B cell (primary cell): ENCODE measurements around the gene TMEM92. TPM values are rescaled to one million over a fixed set of nuclear protein-coding genes. Genes with fewer than 3 reads are reported as not detected.

Experiments used
- ATAC-seq: fragments of 200-7000 bp; cut with Tn5 transposase; one replicate; pipeline ENCODE4 v1.10.0; 2021; ENCODE audit warnings: low read depth, mild to moderate bottlenecking, moderate number of reproducible peaks, moderate library complexity
- CTCF ChIA-PET: fragments of 350-600 bp; sonication (Branson Sonifier 250); formaldehyde crosslinking; loops from one replicate; lab custom pipeline; 2021; ENCODE audit warnings: antibody characterized with exemption, inconsistent platforms; lab: Charles Lee
- POLR2A ChIA-PET: fragments of 350-600 bp; sonication (Branson Sonifier 250); formaldehyde crosslinking; loops from one replicate; lab custom pipeline; 2021; ENCODE audit warnings: antibody characterized with exemption; lab: Charles Lee
- DNase-seq: peaks from one replicate; pipeline ENCODE4 v3.0.0; 2013
- H2AFZ ChIP-seq: 2 replicates; pipeline ENCODE4 v1.6.1; 2012; ENCODE audit warnings: mild to moderate bottlenecking, low read depth, low read length; ENCODE audit not compliant: insufficient read depth, poor library complexity, severe bottlenecking
- H3K27ac ChIP-seq, 2 donors: 1 replicate in 1 of 2; 2 replicates in 1 of 2; pipeline ENCODE4 v1.5.1; 2012 to 2013; ENCODE audit warnings: low read length in 2 of 2, mild to moderate bottlenecking in 2 of 2, moderate library complexity in 1 of 2
- H3K27me3 ChIP-seq, 4 experiments: fragments of 200-600 bp in 1 of 4; sonication (generic) in 1 of 4; replicated peaks in 1 of 4; 1 replicate in 2 of 4; 2 replicates in 2 of 4; pipeline versions ENCODE4 v1.6.1 to v1.7.0; 2013 to 2016; ENCODE audit warnings: low read length in 3 of 4, mild to moderate bottlenecking in 2 of 4, mixed read lengths in 1 of 4, moderate library complexity in 1 of 4; ENCODE audit not compliant: insufficient read depth in 4 of 4, control insufficient read depth in 3 of 4; ENCODE audit errors: control extremely low read depth in 1 of 4
- H3K36me3 ChIP-seq, 2 experiments: replicated peaks in 1 of 2; 1 replicate in 1 of 2; 2 replicates in 1 of 2; pipeline versions ENCODE4 v1.6.1 to v1.7.1; 2013; ENCODE audit warnings: low read length in 1 of 2; ENCODE audit not compliant: insufficient read depth in 2 of 2, control insufficient read depth in 1 of 2; ENCODE audit errors: control extremely low read depth in 1 of 2, extremely low read depth in 1 of 2
- H3K4me1 ChIP-seq, 2 donors: fragments of 200-600 bp in 1 of 2; sonication (generic) in 1 of 2; 1 replicate in 1 of 2; 2 replicates in 1 of 2; pipeline versions ENCODE4 v1.5.1 to v1.6.1; 2013 to 2017; ENCODE audit warnings: low read length in 2 of 2; ENCODE audit not compliant: control insufficient read depth in 2 of 2, insufficient read depth in 2 of 2
- H3K4me2 ChIP-seq: replicated peaks from 2 replicates; pipeline ENCODE3; 2012; ENCODE audit warnings: mild to moderate bottlenecking, low read depth, low read length; ENCODE audit not compliant: poor library complexity, severe bottlenecking
- H3K4me3 ChIP-seq, 5 experiments: fragments of 200-600 bp in 1 of 5; sonication (generic) in 1 of 5; 1 replicate in 3 of 5; 2 replicates in 2 of 5; pipeline versions ENCODE4 v1.5.1 to v1.7.0; 2011 to 2016; ENCODE audit warnings: low read length in 4 of 5, mild to moderate bottlenecking in 4 of 5, low read depth in 2 of 5, control low read depth in 1 of 5, moderate library complexity in 1 of 5; ENCODE audit not compliant: insufficient read depth in 1 of 5; ENCODE audit errors: control extremely low read depth in 1 of 5, extremely low read depth in 1 of 5
- H3K79me2 ChIP-seq: fragments of 200-600 bp; sonication (generic); one replicate; pipeline ENCODE4 v1.6.0; 2016; ENCODE audit warnings: low read length; ENCODE audit not compliant: control insufficient read depth, insufficient read depth
- H3K9ac ChIP-seq: fragments of 200-600 bp; sonication (generic); 2 replicates; pipeline ENCODE4 v1.6.1; 2017; ENCODE audit warnings: mild to moderate bottlenecking, low read length, moderate library complexity
- H3K9me3 ChIP-seq, 3 donors: one replicate each; pipeline versions ENCODE4 v1.6.1 to v1.7.1; 2013; ENCODE audit warnings: low read length in 2 of 3; ENCODE audit not compliant: control insufficient read depth in 2 of 3, insufficient read depth in 1 of 3; ENCODE audit errors: control extremely low read depth in 1 of 3
- H4K20me1 ChIP-seq: 2 replicates; pipeline ENCODE4 v1.6.0; 2012; ENCODE audit warnings: mild to moderate bottlenecking, low read length; ENCODE audit not compliant: insufficient read depth, control insufficient read depth, poor library complexity, severe bottlenecking
- H3K27ac Mint-ChIP-seq: one replicate; pipeline ENCODE4 v1.8.0; 2021; ENCODE audit warnings: mixed read lengths
- H3K27me3 Mint-ChIP-seq: one replicate; pipeline ENCODE4 v1.8.0; 2021; ENCODE audit warnings: mixed read lengths
- H3K4me1 Mint-ChIP-seq: one replicate; pipeline ENCODE4 v1.8.0; 2021; ENCODE audit warnings: mixed read lengths
- H3K4me3 Mint-ChIP-seq: one replicate; pipeline ENCODE4 v1.8.0; 2021; ENCODE audit warnings: mixed read lengths
- H3K9me3 Mint-ChIP-seq: one replicate; pipeline ENCODE4 v1.8.0; 2022; ENCODE audit warnings: mixed read lengths; ENCODE audit not compliant: insufficient read depth
- EZH2 ChIP-seq: IDR thresholded peaks from 2 replicates; pipeline ENCODE4 v1.6.1; 2012; ENCODE audit warnings: borderline replicate concordance, low read depth, mild to moderate bottlenecking, moderate library complexity, low read length; ENCODE audit not compliant: insufficient read depth, poor library complexity, severe bottlenecking
- WGBS: methylation state at CpG from one replicate; pipeline ENCODE4 v1.1.5; 2013; ENCODE audit warnings: missing lambda C conversion rate; ENCODE audit not compliant: insufficient coverage; 5-methylcytosine and 5-hydroxymethylcytosine counted together
- intact Hi-C: fragments of 100-400 bp; cut with micrococcal nuclease; formaldehyde crosslinking; loops from one replicate; pipeline ENCODE4 v1.10.0; 2022
- polyA plus RNA-seq: library from polyadenylated mRNA; depleted of rRNA; stranded (reverse); fragments of >200 nt; gene quantifications from 2 replicates; pipeline ENCODE4 v1.2.3, GENCODE V29; 2012
- total RNA-seq, 2 donors: library from RNA; stranded (reverse); fragments of 120-200 nt in 1 of 2; gene quantifications; 1 replicate in 1 of 2; 2 replicates in 1 of 2; pipeline versions ENCODE4 v1.2.3 to v1.2.4, GENCODE V29; 2013 to 2022
- TF ChIP-seq, protein P1 (sequence below): fragments of 200-600 bp; IDR thresholded peaks from one replicate; pipeline ENCODE4 v1.8.0; 2022; ENCODE audit warnings: antibody characterized with exemption, mild to moderate bottlenecking

The TMEM92 gene
- total and polyA plus RNA-seq, 2 donors (not counting 1 experiment from before 2014, with no cell fraction given) = not detected

DNA sequence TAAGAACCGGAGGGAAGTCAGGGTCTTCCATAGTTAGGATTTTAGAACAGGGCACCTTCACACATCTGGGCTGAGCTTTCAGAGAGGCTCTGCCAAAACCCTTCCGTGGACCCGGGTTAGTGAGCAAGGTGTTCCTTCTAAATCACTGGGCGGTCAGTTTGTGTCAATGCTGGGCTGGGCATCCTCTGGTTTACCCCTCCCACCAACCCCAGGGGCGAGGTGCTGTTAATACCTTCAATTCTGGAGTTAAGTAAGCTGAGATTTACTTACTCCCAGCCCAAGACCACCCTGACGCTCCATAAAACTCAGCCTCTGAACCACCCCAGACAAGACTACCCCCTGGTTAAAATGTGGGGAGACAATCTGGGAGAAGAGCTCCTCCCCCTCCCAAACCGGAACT, 1.0 kb downstream of the TMEM92 start:
- ATAC-seq (no peak), DNase-seq (no peak)
- Histone ChIP-seq H3K27me3 (peaks cover 0 to 62% (median 14%) of the 10 kb centered on the region in 4 experiments), H3K9me3 (peaks cover 0 to 9% (median 0%) of the 10 kb centered on the region in 3 donors), H3K9ac (no peak overlapping the region), H3K4me2 (no peak overlapping the region), H3K4me1 (peaks cover 7 to 8% of the 10 kb centered on the region in 2 donors), H3K79me2 (no peaks in the 10 kb centered on the region), H3K27ac (no peak overlapping the region), H3K36me3 (no peaks in the 10 kb centered on the region), H3K4me3 (no peak overlapping the region), H2AFZ (no peak overlapping the region), H4K20me1 (no peaks in the 10 kb centered on the region)
- ChIA-PET POLR2A (no interaction called here), CTCF (interaction anchor here (0.8 to 7.6 kb wide), 6 partner anchors 19 to 181 kb away, joined by 3 to 100 read pairs (median 8); partner anchors contain the start of gene COL1A1)
- H3K27ac Mint-ChIP-seq = no peak overlapping the region
- H3K9me3 Mint-ChIP-seq = no peaks in the 10 kb centered on the region
- TF ChIP-seq, protein P1, sequence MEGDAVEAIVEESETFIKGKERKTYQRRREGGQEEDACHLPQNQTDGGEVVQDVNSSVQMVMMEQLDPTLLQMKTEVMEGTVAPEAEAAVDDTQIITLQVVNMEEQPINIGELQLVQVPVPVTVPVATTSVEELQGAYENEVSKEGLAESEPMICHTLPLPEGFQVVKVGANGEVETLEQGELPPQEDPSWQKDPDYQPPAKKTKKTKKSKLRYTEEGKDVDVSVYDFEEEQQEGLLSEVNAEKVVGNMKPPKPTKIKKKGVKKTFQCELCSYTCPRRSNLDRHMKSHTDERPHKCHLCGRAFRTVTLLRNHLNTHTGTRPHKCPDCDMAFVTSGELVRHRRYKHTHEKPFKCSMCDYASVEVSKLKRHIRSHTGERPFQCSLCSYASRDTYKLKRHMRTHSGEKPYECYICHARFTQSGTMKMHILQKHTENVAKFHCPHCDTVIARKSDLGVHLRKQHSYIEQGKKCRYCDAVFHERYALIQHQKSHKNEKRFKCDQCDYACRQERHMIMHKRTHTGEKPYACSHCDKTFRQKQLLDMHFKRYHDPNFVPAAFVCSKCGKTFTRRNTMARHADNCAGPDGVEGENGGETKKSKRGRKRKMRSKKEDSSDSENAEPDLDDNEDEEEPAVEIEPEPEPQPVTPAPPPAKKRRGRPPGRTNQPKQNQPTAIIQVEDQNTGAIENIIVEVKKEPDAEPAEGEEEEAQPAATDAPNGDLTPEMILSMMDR = no peak
- TF ChIP-seq EZH2 = no peak
- intact Hi-C loops = no loop called here
- peaks cover 11% of the 10 kb centered on the region for H3K4me1 Mint-ChIP-seq
- WGBS = 74% methylated on average over 4 of the region's 7 CpGs
- H3K27me3 Mint-ChIP-seq = peaks cover 45% of the 10 kb centered on the region
- H3K4me3 Mint-ChIP-seq = no peak overlapping the region

DNA sequence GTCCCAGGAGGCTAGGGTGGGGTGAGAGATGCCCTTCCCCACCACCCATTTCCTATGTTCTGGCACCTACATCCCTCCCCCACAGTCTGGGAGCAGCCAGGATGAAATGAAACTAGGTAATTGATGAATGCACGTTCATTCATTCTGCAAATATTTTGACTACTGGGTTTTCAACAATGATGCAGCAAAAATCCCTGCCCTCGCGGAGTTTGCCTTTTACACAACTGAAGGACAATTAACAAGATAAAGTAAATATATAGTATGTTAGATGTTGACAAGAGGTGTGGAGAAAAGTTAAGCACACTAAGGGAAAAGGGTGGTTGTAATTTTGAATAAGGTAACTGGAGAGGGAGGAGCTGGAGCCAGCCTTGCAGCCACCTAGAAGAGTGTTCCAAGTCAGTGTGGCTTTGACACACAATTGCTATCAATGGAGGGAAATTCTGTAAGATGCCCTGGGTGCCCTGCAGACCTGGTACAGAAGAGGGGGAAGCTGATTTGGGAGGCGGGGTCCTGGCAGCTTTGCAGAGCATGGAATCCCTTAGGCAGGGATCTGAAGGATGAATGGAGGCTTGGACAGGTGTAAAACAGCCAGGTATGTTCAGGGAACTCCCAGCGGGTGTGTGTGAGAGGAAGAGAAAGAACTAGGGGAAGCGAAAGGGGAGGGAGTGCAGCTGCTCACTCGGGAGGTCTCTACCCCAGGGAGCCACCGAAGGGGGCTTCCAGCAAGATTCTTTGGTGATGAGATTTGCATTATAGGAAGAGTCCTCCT, 2.5 kb downstream of the TMEM92 start:
- ChIA-PET CTCF (interaction anchor here (0.9 to 7.6 kb wide), 3 partner anchors 76 to 183 kb away, joined by 4 to 100 read pairs (median 5); partner anchors contain the start of gene COL1A1), POLR2A (no interaction called here)
- intact Hi-C loops = loop anchor here (2.0 kb wide), 1 partner anchor 48 kb away; no protein-coding TSS in a partner anchor
- Mint-ChIP-seq H3K27me3 (peaks cover 57% of the 10 kb centered on the region), H3K27ac (no peak overlapping the region), H3K9me3 (no peaks in the 10 kb centered on the region), H3K4me3 (no peak overlapping the region), H3K4me1 (peaks cover 11% of the 10 kb centered on the region)
- H3K9me3 ChIP-seq = peaks cover 0 to 12% (median 0%) of the 10 kb centered on the region in 3 donors
- H3K9ac ChIP-seq = no peak overlapping the region
- no peak overlapping the region for H3K4me2 ChIP-seq
- ATAC-seq (no peak), DNase-seq (no peak)
- 54% methylated on average over 5 of the region's 8 CpGs for WGBS
- TF ChIP-seq EZH2 = no peak
- TF ChIP-seq, protein P1 = no peak
- H4K20me1 ChIP-seq = no peaks in the 10 kb centered on the region
- H3K4me3 ChIP-seq = no peak overlapping the region
- no peak overlapping the region for H2AFZ ChIP-seq
- H3K4me1 ChIP-seq = peaks cover 7 to 8% of the 10 kb centered on the region in 2 donors
- H3K36me3 ChIP-seq = no peaks in the 10 kb centered on the region
- H3K27me3 ChIP-seq = peaks cover 0 to 70% (median 14%) of the 10 kb centered on the region in 4 experiments
- no peak overlapping the region for H3K27ac ChIP-seq
- H3K79me2 ChIP-seq = no peaks in the 10 kb centered on the region
